ENCODE measurements around the gene R3HDML. TPM values are rescaled to one million over a fixed set of nuclear protein-coding genes. Genes with fewer than 3 reads are reported as not detected.

Gene R3HDML
- total and polyA plus RNA-seq, 2 donors (not counting 1 experiment from before 2014, with no cell fraction given) = not detected

GRCh38 chr20:44288252-44288651 is 48.6 kb upstream of the R3HDML start:
- ChIA-PET POLR2A (no interaction called here), CTCF (interaction anchor here (0.5 kb wide), 1 partner anchor 262 kb away, joined by 3 read pairs; no protein-coding TSS in a partner anchor)
- Histone ChIP-seq H3K27me3 (replicated peaks in 1 of 4; ENCODE audit: control extremely low read depth in 1 of 4, control insufficient read depth in 3 of 4, insufficient read depth in 4 of 4, low read length in 3 of 4) (no peaks in the 10 kb centered on the region), H3K9me3 (ENCODE audit: control extremely low read depth in 1 of 3, control insufficient read depth in 2 of 3, insufficient read depth in 1 of 3, low read length in 2 of 3) (peaks cover 0 to 2% (median 0%) of the 10 kb centered on the region in 3 donors), H3K27ac (ENCODE audit: low read length in 2 of 2) (no peak overlapping the region), H3K4me1 (ENCODE audit: control insufficient read depth in 2 of 2, insufficient read depth in 2 of 2, low read length in 2 of 2) (no peaks in the 10 kb centered on the region), H3K36me3 (replicated peaks in 1 of 2; ENCODE audit: control extremely low read depth in 1 of 2, control insufficient read depth in 1 of 2, extremely low read depth in 1 of 2, insufficient read depth in 2 of 2, low read length in 1 of 2) (no peaks in the 10 kb centered on the region), H3K4me3 (ENCODE audit: control extremely low read depth in 1 of 5, extremely low read depth in 1 of 5, insufficient read depth in 1 of 5, low read depth in 2 of 5, low read length in 4 of 5) (no peak overlapping the region), H2AFZ (ENCODE audit: insufficient read depth, low read depth, low read length, poor library complexity, severe bottlenecking) (no peak overlapping the region), H3K4me2 (replicated peaks; ENCODE audit: low read depth, low read length, poor library complexity, severe bottlenecking) (no peak overlapping the region), H3K79me2 (ENCODE audit: control insufficient read depth, insufficient read depth, low read length) (no peaks in the 10 kb centered on the region), H4K20me1 (ENCODE audit: control insufficient read depth, insufficient read depth, low read length, poor library complexity, severe bottlenecking) (no peaks in the 10 kb centered on the region), H3K9ac (ENCODE audit: low read length) (no peak overlapping the region)
- H3K27ac Mint-ChIP-seq = no peak overlapping the region
- no peaks in the 10 kb centered on the region for H3K4me1 Mint-ChIP-seq
- ATAC-seq (ENCODE audit: low read depth) (no peak), DNase-seq (no peak)
- H3K27me3 Mint-ChIP-seq = no peaks in the 10 kb centered on the region
- no peak overlapping the region for H3K4me3 Mint-ChIP-seq
- TF ChIP-seq EZH2 (IDR thresholded peaks at IDR 0.05; ENCODE audit: borderline replicate concordance, insufficient read depth, low read depth, low read length, poor library complexity, severe bottlenecking) (no peak), CTCF (IDR thresholded peaks at IDR 0.05) (no peak)
- 100% methylated on average over 1 of the region's 3 CpGs for WGBS (ENCODE audit: insufficient coverage)
- intact Hi-C loops (cut with micrococcal nuclease) = no loop called here
- H3K9me3 Mint-ChIP-seq (ENCODE audit: insufficient read depth) = peaks cover 2% of the 10 kb centered on the region

GRCh38 chr20:44291754-44292153 is 45.1 kb upstream of the R3HDML start:
- Histone ChIP-seq H3K79me2 (ENCODE audit: control insufficient read depth, insufficient read depth, low read length) (no peaks in the 10 kb centered on the region), H3K9me3 (ENCODE audit: control extremely low read depth in 1 of 3, control insufficient read depth in 2 of 3, insufficient read depth in 1 of 3, low read length in 2 of 3) (peaks cover 0 to 2% (median 0%) of the 10 kb centered on the region in 3 donors), H3K9ac (ENCODE audit: low read length) (no peak overlapping the region), H3K4me1 (ENCODE audit: control insufficient read depth in 2 of 2, insufficient read depth in 2 of 2, low read length in 2 of 2) (no peaks in the 10 kb centered on the region), H3K4me2 (replicated peaks; ENCODE audit: low read depth, low read length, poor library complexity, severe bottlenecking) (no peak overlapping the region), H3K36me3 (replicated peaks in 1 of 2; ENCODE audit: control extremely low read depth in 1 of 2, control insufficient read depth in 1 of 2, extremely low read depth in 1 of 2, insufficient read depth in 2 of 2, low read length in 1 of 2) (no peaks in the 10 kb centered on the region), H2AFZ (ENCODE audit: insufficient read depth, low read depth, low read length, poor library complexity, severe bottlenecking) (no peak overlapping the region), H4K20me1 (ENCODE audit: control insufficient read depth, insufficient read depth, low read length, poor library complexity, severe bottlenecking) (no peaks in the 10 kb centered on the region), H3K27me3 (replicated peaks in 1 of 4; ENCODE audit: control extremely low read depth in 1 of 4, control insufficient read depth in 3 of 4, insufficient read depth in 4 of 4, low read length in 3 of 4) (no peaks in the 10 kb centered on the region), H3K27ac (ENCODE audit: low read length in 2 of 2) (no peak overlapping the region), H3K4me3 (ENCODE audit: control extremely low read depth in 1 of 5, extremely low read depth in 1 of 5, insufficient read depth in 1 of 5, low read depth in 2 of 5, low read length in 4 of 5) (no peak overlapping the region)
- ChIA-PET POLR2A (no interaction called here), CTCF (no interaction called here)
- 97% methylated on average over 4 of the region's 7 CpGs for whole genome bisulfite sequencing (ENCODE audit: insufficient coverage)
- Mint-ChIP-seq H3K4me1 (no peaks in the 10 kb centered on the region), H3K27ac (no peak overlapping the region), H3K9me3 (ENCODE audit: insufficient read depth) (peaks cover 2% of the 10 kb centered on the region), H3K27me3 (no peaks in the 10 kb centered on the region), H3K4me3 (no peak overlapping the region)
- ATAC-seq (ENCODE audit: low read depth) = no peak
- intact Hi-C loops (cut with micrococcal nuclease) = no loop called here
- DNase-seq = no peak
- TF ChIP-seq CTCF (IDR thresholded peaks at IDR 0.05) = no peak
- no peak for TF ChIP-seq EZH2 (IDR thresholded peaks at IDR 0.05; ENCODE audit: borderline replicate concordance, insufficient read depth, low read depth, low read length, poor library complexity, severe bottlenecking)

Measured in B cell (primary cell).